SKM-1 treated with dmso at 0.1 percent for 144 hours (cell line): ENCODE results near the gene RPS26.
"Not testable (repeated sequence)": the region's sequence is repeated elsewhere in the genome, so short reads cannot be mapped to it uniquely, and the experiment has no call there.

Experiments
- DNase-seq: peaks from one replicate; lab custom pipeline; 2025; ENCODE audit not compliant: unreplicated experiment; lab: John Stamatoyannopoulos, UW

RPS26 gene

GRCh38 chr12:56074396-56074795, 32.7 kb downstream of the RPS26 start:
- no peak for DNase-seq

- DNase-seq = not testable (repeated sequence)
Measured at GRCh38 chr12:56077966-56078365, 36.2 kb downstream of the RPS26 start.

DNA sequence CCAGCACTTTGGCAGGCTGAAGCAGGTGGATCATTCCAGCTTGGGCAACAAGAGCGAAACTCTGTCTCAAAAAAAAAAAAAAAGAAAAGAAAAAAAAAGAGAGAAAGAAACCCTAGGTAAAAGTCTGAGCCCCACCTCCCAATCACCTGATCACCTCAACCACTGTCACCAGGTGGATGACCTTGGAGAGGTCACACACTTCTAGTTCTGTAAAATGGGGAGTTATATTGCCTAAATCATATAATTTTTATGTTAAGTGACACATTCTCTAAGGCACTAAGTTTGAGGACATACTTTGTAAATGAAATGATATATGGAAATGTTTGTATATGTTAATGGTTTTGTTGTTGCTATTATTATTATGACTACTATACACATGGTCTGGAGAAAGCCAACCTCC, 36.7 kb downstream of the RPS26 start:
- DNase-seq = no peak

DNA sequence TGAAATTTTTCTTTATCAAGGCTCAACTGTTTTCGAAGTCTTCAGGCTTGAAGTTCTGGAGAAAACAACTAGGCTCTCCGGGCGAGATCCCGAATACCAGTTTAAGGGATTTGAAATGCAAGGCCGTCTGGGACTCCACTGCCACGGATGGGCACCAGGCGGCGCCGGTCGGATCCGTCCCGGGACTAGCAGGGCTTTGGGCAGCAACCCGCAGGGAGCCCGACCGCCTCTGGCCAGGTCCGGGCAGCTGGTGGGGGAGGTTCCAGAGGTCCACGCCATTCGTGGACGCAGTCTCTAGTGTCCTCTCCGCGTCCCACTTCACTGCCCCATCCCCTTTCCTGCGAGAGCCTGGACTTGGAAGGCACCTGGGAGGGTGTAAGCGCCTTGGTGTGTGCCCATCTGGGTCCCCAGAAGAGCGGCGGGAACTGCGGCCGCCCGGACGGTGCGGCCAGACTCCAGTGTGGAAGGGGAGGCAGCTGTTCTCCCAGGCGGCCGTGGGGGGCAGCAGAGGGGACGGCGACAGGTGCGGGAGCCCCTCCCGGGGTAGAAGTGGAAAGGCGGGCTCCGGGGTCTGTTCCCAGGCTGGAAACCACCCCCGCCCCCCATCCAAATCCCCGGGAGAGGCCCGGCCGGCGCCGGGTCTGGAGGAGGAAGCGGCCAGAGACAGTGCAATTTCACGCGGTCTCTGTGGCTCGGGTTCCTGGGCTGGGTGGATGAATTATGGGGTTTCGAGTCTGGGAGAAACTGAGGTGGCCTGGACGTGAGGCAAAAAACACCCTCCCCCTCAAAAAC, 37.4 kb downstream of the RPS26 start:
- peak; percentile 26 for DNase-seq

DNA sequence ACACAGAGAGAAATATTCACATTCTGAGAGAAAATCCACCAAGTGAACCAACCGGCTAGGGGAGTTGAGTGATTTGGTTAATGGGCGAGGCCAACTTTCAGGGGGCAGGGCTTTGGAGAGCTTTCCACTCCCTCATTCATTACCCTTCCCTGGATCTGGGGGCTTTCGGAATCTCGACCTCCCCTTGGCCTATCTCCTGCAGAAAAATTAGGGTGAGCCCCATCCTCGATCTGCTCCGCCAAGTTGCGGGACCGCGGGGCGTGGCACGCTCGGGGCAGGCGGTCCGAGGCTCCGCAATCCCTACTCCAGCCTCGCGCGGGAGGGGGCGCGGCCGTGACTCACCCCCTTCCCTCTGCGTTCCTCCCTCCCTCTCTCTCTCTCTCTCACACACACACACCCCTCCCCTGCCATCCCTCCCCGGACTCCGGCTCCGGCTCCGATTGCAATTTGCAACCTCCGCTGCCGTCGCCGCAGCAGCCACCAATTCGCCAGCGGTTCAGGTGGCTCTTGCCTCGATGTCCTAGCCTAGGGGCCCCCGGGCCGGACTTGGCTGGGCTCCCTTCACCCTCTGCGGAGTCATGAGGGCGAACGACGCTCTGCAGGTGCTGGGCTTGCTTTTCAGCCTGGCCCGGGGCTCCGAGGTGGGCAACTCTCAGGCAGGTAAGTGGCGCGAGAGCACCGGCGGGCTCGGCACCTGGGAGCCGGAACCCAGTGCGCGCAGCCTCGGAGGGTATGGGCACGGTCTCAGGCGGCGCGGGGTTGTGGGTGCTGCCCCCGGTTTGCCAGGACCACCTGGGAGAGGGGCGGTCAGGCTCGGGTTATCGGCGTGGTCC, 38.2 kb downstream of the RPS26 start, which contains the start of gene ERBB3:
TSS of gene ERBB3 (plus strand) at position 443 of the 833 bp plus-strand sequence. CDS start at position 579, 136 bp downstream.
- DNase-seq = peak; percentile 5

GRCh38 chr12:56080556-56081138, 38.9 kb downstream of the RPS26 start:
- DNase-seq = no peak

DNA sequence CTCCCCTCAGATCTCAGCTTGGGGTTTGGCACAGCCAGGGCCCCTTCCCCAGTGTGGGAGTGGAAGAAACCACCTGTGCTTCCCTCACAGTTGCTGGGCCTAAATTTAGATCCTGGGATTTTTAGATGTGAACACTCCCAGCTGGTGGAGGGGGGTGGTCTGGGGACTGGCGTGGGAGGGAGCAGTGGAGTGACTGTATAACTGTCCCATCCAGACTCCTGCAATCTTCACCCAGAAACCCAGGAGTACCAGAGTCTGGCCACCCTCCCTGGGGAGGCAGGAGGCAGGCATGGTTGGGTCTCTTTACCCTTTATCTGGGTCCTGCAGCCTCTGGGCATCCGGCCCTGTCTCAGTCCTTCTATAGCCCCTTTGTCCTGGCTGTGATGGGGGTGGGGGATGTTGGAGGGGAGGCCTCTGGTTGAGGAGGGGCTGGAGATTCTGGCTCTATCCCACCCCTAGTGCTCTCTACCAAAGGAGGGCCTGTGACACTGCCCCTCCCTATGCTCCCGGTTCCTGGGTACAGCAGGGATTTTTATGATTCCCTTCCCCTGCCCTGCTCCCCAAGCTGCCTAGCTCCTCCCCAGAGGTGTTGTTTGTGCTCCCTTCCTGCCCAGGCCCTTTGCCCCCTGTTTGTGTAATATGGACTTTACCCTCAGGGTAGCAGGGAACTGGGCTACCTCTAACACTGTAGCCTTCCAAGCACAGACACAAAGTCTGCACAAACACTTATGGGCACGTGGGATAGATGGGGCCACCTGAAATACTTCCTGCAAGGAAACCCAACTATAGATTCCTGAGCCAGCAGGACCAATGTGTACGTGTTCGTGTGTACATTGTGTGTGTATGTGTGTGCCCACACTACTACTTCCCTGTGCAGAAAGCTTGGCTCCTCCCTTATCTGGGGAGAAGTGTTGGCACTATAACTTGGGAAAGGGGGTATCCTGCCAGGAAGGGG, 40.0 kb downstream of the RPS26 start:
- DNase-seq = no peak

DNA sequence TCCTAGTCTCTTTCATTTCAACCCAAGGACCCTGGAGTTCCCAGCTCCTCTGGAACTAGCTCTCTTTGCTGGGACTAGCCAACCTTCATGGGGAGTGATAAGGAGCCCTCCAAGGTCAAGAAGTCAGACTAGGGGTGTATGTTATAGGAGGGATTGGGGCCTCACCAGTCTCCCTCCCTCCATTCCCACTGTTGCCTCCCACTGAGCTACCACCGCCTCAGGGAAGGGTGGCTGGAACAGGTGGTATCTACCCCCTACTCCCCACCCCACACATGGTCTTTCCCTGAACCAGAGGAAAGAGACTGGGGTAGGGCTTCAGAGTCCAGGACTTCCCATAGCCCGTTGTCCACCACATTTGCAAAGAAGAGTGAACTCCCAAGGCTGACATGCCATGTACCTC, 40.7 kb downstream of the RPS26 start:
- no peak for DNase-seq

- no peak for DNase-seq
Measured at GRCh38 chr12:56082967-56083366, 41.2 kb downstream of the RPS26 start.

GRCh38 chr12:56084958-56085543, 43.3 kb downstream of the RPS26 start:
- DNase-seq = no peak

DNA sequence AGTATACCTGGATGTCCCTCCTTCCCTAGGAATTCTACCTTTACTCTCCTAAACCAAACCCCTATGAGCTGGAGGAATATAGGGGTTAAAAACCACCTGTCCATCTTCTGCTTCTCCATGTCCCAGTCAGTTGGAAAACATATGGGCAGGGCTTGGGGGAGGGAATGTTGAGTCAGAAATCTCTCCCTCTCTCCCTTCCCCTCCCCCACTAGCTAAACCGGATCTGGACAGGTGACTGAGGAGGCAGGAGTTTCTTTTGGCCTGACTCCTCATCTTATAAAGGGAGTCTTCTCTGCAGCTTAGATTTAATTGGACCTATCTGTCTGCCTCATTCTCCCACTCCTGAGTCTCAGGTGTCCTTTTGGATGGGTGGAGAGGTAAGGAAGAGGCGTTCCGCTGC, 44.4 kb downstream of the RPS26 start:
- no peak for DNase-seq

- DNase-seq = no peak
Measured at GRCh38 chr12:56086608-56087007, 44.9 kb downstream of the RPS26 start.

DNA sequence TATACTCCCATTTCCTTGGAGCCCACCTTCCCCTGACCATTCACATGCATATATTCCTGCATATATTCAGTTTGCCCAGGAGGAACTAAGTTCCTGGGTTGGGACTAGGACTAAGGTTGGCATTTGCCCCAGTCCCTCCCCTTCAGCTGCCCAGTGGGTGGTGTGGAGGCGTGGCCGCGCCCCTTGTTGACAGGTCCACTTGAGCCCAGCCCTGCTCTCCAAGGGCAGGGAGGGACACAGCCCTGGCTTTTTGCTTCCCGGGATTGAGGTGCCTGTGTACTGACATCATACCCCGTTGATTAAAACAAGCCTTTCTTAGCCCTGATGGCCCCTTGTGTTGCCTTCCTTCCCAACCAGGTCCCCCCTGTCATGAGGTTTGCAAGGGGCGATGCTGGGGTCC, 45.5 kb downstream of the RPS26 start:
- DNase-seq = no peak
